NCI-H748 (cell line): Measurements from ENCODE around the gene FERD3L.

Experiments used
- DNase-seq: peaks from one replicate; lab custom pipeline; 2025; ENCODE audit not compliant: unreplicated experiment; lab: John Stamatoyannopoulos, UW

The FERD3L gene

DNA sequence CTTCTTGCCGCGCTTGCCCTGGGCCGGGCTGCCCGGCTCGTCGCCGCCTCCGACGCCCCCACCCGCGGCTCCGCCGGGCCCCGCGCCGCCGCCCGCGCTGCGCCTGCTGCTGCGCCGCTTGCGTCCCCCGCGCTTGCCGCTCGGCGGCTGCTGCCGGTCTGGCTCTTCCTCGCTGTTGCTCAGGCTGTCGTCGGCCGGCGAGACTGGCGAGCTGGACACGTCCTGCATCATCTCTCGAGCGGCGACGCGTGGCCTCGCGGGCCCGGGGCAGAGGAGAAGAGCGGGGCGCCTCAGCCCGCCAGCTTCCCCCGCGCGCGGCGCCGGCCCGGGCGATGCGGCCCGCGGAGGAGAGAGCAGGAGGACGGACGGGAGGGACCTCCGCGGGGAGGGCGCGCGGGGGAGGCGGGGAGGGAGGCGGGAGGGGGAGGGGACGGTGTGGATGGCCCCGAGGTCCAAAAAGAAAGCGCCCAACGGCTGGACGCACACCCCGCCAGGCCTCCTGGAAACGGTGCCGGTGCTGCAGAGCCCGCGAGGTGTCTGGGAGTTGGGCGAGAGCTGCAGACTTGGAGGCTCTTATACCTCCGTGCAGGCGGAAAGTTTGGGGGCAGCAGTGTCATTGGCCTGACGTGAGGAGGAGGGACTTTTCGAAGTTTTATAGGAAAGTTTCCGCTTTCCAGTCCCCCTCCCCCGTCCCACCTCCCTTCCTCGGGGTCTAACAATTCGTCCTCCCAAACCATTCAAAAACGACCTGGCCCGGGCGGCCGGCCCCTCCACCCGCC is 27.9 kb downstream of the FERD3L start, which contains the start of gene TWIST1:
TWIST1 (minus strand) TSS at position 546 of the 779 bp plus-strand sequence; CDS start at position 231, 315 bp downstream.
- peak; percentile 57 for DNase-seq

- DNase-seq: peak; percentile 59
Measured at GRCh38 chr7:19116121-19117090, 28.8 kb downstream of the FERD3L start.

GRCh38 chr7:19114551-19114855 is 30.7 kb downstream of the FERD3L start:
- DNase-seq: no peak

DNA sequence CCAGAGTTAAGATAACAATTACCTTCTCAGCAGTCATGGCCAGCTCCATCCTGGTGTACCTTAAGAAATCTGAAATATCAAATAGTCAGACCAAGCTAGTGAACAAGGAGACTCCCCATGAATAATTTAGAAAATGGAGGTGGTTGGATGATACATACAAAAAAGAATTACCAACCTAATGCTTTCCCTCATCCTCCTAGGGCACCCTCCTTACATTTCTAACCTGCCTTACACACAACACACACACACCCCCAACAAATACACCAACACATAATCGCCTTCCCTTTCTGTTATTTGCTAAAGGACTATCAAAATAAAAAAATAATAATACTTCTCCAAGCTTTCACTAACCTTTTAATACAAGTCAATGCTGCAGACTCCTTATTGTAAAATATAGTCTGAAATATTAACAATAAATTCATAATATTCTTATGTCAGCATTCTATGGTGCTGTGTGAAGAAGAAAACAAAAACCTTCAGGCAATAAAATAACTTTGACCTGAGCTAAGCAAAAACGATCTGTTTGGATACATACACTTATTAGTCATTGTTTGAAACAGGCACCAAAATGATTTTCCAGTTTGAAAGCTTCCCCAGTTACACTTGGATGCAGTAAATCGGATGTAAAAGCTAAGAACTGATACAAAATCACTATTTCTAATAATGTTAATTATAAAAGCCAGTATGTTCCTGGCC is 31.2 kb downstream of the FERD3L start:
- DNase-seq: no peak

DNA sequence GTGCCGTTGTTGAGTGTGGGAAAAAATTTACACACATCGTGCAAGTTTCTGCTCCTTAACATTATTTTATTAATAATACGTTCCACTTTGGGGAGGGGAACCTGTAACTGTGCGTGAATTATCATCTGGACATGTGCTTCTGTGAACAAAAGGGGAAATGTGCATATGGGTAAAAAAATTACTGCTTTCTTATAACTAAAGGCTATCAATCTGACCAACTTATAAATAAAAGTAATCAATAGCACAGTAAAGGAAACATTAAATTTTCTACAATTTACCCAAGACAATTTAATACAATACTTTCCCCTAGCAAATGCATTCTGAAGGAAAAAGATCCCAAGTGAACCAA is 32.2 kb downstream of the FERD3L start:
- no peak for DNase-seq

GRCh38 chr7:19112274-19113001 is 32.8 kb downstream of the FERD3L start:
- DNase-seq: no peak

GRCh38 chr7:19111474-19112273 is 33.5 kb downstream of the FERD3L start:
- no peak for DNase-seq

- no peak for DNase-seq
Measured at GRCh38 chr7:19110776-19111175, 34.4 kb downstream of the FERD3L start.

- DNase-seq: no peak
Measured at GRCh38 chr7:19110026-19110730, 35.0 kb downstream of the FERD3L start.

GRCh38 chr7:19109000-19109946 is 35.9 kb downstream of the FERD3L start:
- DNase-seq: no peak

DNA sequence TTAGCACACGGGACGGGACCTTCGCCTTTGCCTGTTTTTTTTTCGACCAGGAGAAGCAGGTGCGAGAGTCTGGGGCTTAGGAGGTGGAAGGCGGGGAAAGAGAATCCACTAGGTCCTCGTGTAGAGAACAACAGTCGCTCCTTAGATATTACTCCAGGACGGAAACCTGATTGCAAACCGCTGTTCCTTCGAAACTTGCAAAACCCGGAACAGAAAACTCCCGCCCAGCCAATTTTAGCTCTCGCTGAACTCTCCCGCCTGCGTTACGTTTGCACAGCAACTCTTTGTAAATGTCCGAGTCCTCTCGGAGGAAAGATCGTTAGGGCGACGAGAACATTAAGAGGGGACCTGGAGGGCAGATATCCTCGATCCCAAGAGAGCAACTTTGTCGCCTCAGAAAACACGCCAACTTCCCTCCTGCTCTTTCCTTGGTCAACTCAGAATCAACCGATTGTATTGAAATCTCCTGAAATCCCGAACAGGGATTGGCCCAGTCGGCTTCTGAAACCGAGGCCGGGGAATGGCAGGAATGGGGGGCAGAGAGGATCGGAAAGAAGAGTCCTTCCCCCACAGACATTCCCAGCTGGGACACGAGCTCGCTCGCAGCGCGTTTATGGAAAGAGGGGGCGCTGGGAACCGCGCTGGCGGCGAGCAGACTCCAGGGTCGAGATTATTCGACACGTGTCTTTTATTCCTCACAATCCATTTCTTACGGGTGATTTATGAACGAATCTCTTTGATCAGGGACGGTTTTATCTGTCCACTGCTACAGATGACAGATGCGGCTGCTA is 37.7 kb downstream of the FERD3L start:
- peak; percentile 30 for DNase-seq

DNA sequence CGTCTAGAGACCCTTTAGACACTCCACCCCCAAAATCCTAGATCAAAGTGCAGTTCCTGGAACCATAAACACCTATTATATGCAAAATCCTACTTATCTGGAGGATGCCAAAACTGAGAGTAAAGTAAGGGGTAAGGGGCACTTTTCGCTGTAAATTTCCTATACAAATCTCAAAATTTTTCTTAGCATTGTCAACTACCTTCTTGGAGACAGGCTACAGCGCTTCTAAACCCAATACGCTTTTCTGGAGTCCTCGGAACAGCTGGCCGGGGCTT is 38.2 kb downstream of the FERD3L start:
- DNase-seq: no peak

DNA sequence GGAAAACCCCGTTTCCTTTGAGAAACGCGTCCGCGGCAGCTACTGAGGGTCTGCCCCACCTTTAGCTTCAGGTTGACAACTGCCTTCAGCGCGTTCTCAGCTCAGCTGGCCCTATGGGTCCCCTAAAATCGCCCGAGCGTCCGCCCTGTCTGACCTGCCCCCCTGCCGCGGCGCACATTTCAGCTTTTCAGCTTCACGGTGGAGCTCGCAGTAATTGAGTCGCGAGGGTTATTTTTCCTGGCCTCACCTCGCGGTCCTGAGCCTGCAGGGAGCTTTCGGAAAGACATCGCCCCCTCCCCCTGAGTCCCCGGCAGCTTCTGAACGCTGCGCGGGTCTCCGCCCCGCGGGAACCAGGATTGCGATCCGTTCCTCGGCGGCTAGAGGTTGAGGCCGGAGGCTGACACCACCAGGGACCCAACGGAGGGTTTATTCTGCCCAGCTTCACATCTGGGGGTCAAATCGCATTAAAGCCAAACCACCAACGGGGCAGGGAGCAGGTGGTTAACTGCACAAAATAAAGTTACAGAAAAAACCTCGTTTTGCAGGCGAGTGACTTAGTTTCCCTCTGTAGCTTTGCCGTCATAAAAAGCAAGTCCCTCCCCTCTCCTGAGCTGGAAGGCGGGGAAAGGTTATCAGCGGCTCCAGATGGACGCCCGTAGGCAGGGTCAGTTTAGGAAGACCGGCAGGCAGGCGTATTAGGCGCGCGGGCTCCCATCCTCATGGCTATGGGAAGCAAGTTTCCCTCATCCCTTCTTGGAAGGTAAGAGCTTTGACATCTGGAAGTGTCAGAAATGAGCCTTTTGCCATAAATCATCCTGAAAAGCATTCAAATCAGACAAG is 38.8 kb downstream of the FERD3L start:
- DNase-seq: peak; percentile 19

GRCh38 chr7:19105546-19105945 is 39.7 kb downstream of the FERD3L start:
- no peak for DNase-seq

GRCh38 chr7:19104811-19105210 is 40.4 kb downstream of the FERD3L start:
- DNase-seq: no peak

DNA sequence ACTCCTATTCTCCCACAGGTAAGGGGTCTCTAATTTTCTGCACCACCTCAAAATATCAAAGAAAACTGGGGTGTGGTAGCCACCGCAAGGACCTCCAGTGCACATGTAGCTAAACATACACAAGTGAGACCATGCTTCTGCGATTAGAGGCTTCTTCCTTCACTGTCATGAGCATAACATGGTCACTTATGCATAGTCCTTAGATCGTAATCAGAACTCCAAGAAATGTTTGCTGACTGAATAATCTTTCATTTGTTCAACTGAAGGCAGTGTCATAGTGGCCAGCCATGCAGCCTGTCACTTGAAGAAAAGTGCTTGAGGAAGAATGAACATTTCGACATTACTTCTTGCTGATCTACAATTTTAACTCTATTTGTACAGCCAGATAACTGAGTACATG is 42.3 kb downstream of the FERD3L start:
- DNase-seq: no peak

GRCh38 chr7:19101909-19102308 is 43.3 kb downstream of the FERD3L start:
- DNase-seq: no peak
